Mesenchymal stem cell (in vitro differentiated cells and primary cell): ENCODE results near the gene WIPF3.

ENCODE experiments used
- DNase-seq: peaks from one replicate; pipeline ENCODE4 v3.0.0-alpha.2; 2013
- H2AFZ ChIP-seq: one replicate; pipeline ENCODE4 v1.6.1; 2013; ENCODE audit warnings: low read depth, mild to moderate bottlenecking, control low read depth, inconsistent platforms, low read length, moderate library complexity
- H2AK5ac ChIP-seq: 2 replicates; pipeline ENCODE4 v1.6.1; 2013; ENCODE audit warnings: low read length, moderate library complexity, mild to moderate bottlenecking, inconsistent platforms; ENCODE audit not compliant: severe bottlenecking
- H2BK120ac ChIP-seq: one replicate; pipeline ENCODE4 v1.6.1; 2013; ENCODE audit warnings: low read depth, mild to moderate bottlenecking, inconsistent platforms, low read length, moderate library complexity
- H2BK12ac ChIP-seq, 2 experiments: one replicate each; pipeline ENCODE4 v1.6.1; 2013; ENCODE audit warnings: inconsistent platforms in 2 of 2, low read length in 2 of 2, mild to moderate bottlenecking in 2 of 2, moderate library complexity in 2 of 2, control low read depth in 1 of 2
- H2BK15ac ChIP-seq: one replicate; pipeline ENCODE4 v1.6.1; 2013; ENCODE audit warnings: mild to moderate bottlenecking, low read depth, inconsistent platforms; ENCODE audit not compliant: poor library complexity, severe bottlenecking
- H2BK5ac ChIP-seq: 2 replicates; pipeline ENCODE4 v1.6.1; 2013; ENCODE audit warnings: low read depth, mild to moderate bottlenecking, low read length, control low read depth, inconsistent platforms; ENCODE audit not compliant: poor library complexity, severe bottlenecking
- H3K14ac ChIP-seq, 2 experiments: one replicate each; pipeline ENCODE4 v1.6.1; 2013; ENCODE audit warnings: inconsistent platforms in 2 of 2, low read length in 2 of 2, control low read depth in 1 of 2, mild to moderate bottlenecking in 1 of 2, moderate library complexity in 1 of 2
- H3K18ac ChIP-seq, 2 experiments: one replicate each; pipeline ENCODE4 v1.6.1; 2013; ENCODE audit warnings: inconsistent platforms in 2 of 2, low read length in 2 of 2, control low read depth in 1 of 2, low read depth in 1 of 2, mild to moderate bottlenecking in 1 of 2
- H3K23ac ChIP-seq, 2 experiments: one replicate each; pipeline ENCODE4 v1.6.1; 2013; ENCODE audit warnings: inconsistent platforms in 2 of 2, low read length in 2 of 2, mild to moderate bottlenecking in 2 of 2, moderate library complexity in 2 of 2, control low read depth in 1 of 2
- H3K27ac ChIP-seq: 2 replicates; pipeline ENCODE4 v1.5.1; 2013; ENCODE audit warnings: mild to moderate bottlenecking, moderate library complexity, low read length, control low read depth, inconsistent platforms; ENCODE audit not compliant: poor library complexity, severe bottlenecking
- H3K27me3 ChIP-seq, 2 experiments: 2 replicates each; pipeline versions ENCODE4 v1.6.1 to v1.7.0; 2013; ENCODE audit warnings: low read length in 2 of 2, mild to moderate bottlenecking in 2 of 2, moderate library complexity in 2 of 2, control low read depth in 1 of 2, inconsistent platforms in 1 of 2; ENCODE audit not compliant: control insufficient read depth in 1 of 2, insufficient read depth in 1 of 2
- H3K36me3 ChIP-seq, 2 experiments: 2 replicates each; pipeline versions ENCODE4 v1.6.1 to v1.7.0; 2013; ENCODE audit warnings: low read length in 2 of 2, control low read depth in 1 of 2, inconsistent platforms in 1 of 2, low read depth in 1 of 2, mild to moderate bottlenecking in 1 of 2; ENCODE audit not compliant: insufficient read depth in 2 of 2, control insufficient read depth in 1 of 2
- H3K4ac ChIP-seq, 2 experiments: one replicate each; pipeline ENCODE4 v1.6.1; 2013; ENCODE audit warnings: inconsistent platforms in 2 of 2, low read length in 2 of 2, mild to moderate bottlenecking in 2 of 2, moderate library complexity in 2 of 2, control low read depth in 1 of 2, low read depth in 1 of 2
- H3K4me1 ChIP-seq: 2 replicates; pipeline ENCODE4 v1.6.1; 2013; ENCODE audit warnings: low read depth, low read length, control low read depth; ENCODE audit not compliant: control insufficient read depth, insufficient read depth
- H3K4me2 ChIP-seq: 2 replicates; pipeline ENCODE4 v1.6.1; 2013; ENCODE audit warnings: low read length, mild to moderate bottlenecking, inconsistent platforms; ENCODE audit not compliant: poor library complexity, severe bottlenecking
- H3K4me3 ChIP-seq, 2 experiments: 2 replicates each; pipeline versions ENCODE4 v1.5.1 to v1.7.0; 2013; ENCODE audit warnings: low read length in 2 of 2, mild to moderate bottlenecking in 2 of 2, control low read depth in 1 of 2, low read depth in 1 of 2; ENCODE audit not compliant: insufficient read depth in 1 of 2
- H3K79me1 ChIP-seq: replicated peaks from 2 replicates; pipeline ENCODE4 v1.6.1; 2013; ENCODE audit warnings: mild to moderate bottlenecking, control low read depth, low read length, inconsistent platforms; ENCODE audit not compliant: poor library complexity, severe bottlenecking
- H3K9ac ChIP-seq: 2 replicates; pipeline ENCODE4 v1.7.0; 2013; ENCODE audit warnings: mild to moderate bottlenecking, low read length, moderate library complexity
- H3K9me3 ChIP-seq: 2 replicates; pipeline ENCODE4 v1.7.0; 2013; ENCODE audit warnings: mild to moderate bottlenecking, low read length; ENCODE audit not compliant: control insufficient read depth
- H4K8ac ChIP-seq: one replicate; pipeline ENCODE4 v1.6.1; 2013; ENCODE audit warnings: inconsistent platforms, mild to moderate bottlenecking, low read length, moderate library complexity
- H4K91ac ChIP-seq: one replicate; pipeline ENCODE4 v1.6.1; 2013; ENCODE audit warnings: mild to moderate bottlenecking, low read length, inconsistent platforms
- WGBS: methylation state at CpG from one replicate; pipeline ENCODE4 v1.1.7; 2013; ENCODE audit warnings: mixed read lengths; 5-methylcytosine and 5-hydroxymethylcytosine counted together

The WIPF3 gene

DNA sequence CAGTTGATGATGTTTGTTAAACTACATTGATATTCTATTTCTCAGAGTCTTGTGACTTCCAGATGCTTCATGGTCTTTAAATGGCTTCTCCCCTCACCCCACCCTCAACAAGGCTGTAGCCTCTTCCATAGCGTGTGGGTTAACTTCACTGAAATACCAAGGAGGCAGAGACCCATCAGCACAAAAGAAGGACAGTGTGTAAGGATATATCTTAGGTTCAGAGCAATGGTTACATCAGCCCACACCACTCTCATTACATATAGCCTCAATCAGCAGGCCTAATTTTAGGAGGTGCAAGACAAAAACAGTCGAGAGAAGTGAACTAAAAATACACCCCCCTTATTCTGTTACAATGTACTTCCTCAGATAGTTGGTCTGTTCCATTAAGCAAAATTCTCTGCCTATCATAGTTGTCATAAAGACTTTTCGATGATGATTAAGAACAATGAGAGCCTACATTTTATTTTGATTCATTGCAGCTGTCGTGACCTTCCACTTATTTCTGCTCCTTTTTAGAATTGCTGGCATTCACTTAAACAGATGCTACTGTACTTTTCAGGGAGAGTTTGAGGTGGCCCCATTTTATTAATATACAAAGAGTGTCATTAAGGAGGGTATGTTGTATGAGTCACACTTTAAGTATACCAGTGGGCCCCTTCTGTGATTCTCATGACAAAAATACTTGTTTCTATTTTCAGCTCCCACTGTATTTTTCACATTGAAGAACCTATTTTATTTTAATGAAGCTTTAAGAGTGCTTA is 52.1 kb downstream of the WIPF3 start:
- Histone ChIP-seq H3K27me3 (peaks cover 6 to 18% of the 10 kb centered on the region in 2 experiments), H3K9me3 (no peaks in the 10 kb centered on the region), H3K18ac (no peak overlapping the region), H3K14ac (no peak overlapping the region), H2BK5ac (no peak overlapping the region), H3K79me1 (no peaks in the 10 kb centered on the region), H2BK120ac (no peak overlapping the region), H3K27ac (no peak overlapping the region), H2AK5ac (no peak overlapping the region), H3K36me3 (no peaks in the 10 kb centered on the region), H2BK15ac (no peak overlapping the region), H3K9ac (no peak overlapping the region), H4K91ac (no peak overlapping the region), H3K23ac (no peak overlapping the region), H3K4ac (no peak overlapping the region), H3K4me1 (no peaks in the 10 kb centered on the region), H2AFZ (no peak overlapping the region), H2BK12ac (no peak overlapping the region), H4K8ac (no peak overlapping the region), H3K4me2 (no peak overlapping the region), H3K4me3 (no peak overlapping the region)
- WGBS: 85% methylated on average over 1 of the region's 4 CpGs
- peak; percentile 18 for DNase-seq

DNA sequence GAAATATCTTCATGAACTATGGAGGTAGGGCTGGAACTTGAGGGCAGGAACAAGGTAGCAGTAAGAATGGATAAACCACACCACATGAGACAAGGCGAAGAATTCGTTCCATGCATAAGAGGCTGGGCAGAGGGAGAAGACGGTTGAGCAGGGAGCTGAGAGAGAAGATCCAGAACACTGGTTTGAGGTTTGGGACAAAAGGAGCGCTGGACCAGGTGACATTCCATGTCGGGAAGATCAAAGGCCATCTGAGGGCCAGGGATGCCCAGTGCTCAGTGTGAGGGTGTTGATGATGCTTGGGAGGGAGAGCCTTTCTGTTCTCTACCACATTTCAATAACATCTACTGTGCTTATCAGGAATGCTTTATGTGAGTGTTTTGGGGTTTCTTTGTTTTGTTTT is 52.8 kb downstream of the WIPF3 start:
- H3K4me3 ChIP-seq: no peak overlapping the region

GRCh38 chr7:29859524-29860185 is 53.3 kb downstream of the WIPF3 start:
- 92% methylated on average over 4 of the region's 4 CpGs for WGBS

More for the DNA sequence above, 52.8 kb downstream of the WIPF3 start:
- Histone ChIP-seq H2BK12ac (no peak overlapping the region), H2AFZ (no peak overlapping the region), H4K8ac (no peak overlapping the region), H3K9me3 (no peaks in the 10 kb centered on the region), H3K27me3 (peaks cover 0 to 11% of the 10 kb centered on the region in 2 experiments), H3K79me1 (no peaks in the 10 kb centered on the region), H2BK15ac (no peak overlapping the region), H3K18ac (no peak overlapping the region), H4K91ac (no peak overlapping the region), H3K14ac (no peak overlapping the region), H2BK120ac (no peak overlapping the region), H3K4ac (no peak overlapping the region), H3K4me2 (no peak overlapping the region), H2AK5ac (no peak overlapping the region), H2BK5ac (no peak overlapping the region), H3K9ac (no peak overlapping the region), H3K23ac (no peak overlapping the region), H3K36me3 (no peaks in the 10 kb centered on the region), H3K4me1 (no peaks in the 10 kb centered on the region), H3K27ac (no peak overlapping the region)
- 97% methylated on average over 5 of the region's 5 CpGs for WGBS
- no peak for DNase-seq

DNA sequence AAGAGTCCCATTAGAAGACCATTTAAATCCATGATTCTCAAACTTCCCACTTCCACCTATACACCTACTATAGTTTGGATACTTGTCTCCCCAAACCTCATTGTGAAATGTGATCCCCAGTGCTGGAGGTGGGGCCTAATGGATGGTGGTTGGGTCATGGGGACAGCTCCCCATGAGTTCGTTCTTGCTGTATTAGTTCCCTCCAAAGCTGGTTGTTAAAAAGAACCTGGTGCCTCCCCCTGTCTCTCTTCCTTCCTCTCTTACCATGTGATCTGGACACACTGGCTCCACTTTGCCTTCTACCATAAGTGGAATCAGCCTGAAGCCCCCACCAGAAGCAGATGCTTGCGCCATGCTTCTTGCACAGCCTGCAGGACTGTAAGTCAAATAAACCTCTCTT is 53.9 kb downstream of the WIPF3 start:
- H2BK120ac ChIP-seq: no peak overlapping the region
- H3K79me1 ChIP-seq: no peaks in the 10 kb centered on the region
- H3K4ac ChIP-seq: no peak overlapping the region
- H2AK5ac ChIP-seq: no peak overlapping the region
- no peak overlapping the region for H2BK12ac ChIP-seq
- no peak overlapping the region for H3K4me3 ChIP-seq
- peaks cover 0 to 4% of the 10 kb centered on the region in 2 experiments for H3K27me3 ChIP-seq
- no peak overlapping the region for H2BK15ac ChIP-seq
- no peak overlapping the region for H3K27ac ChIP-seq
- no peaks in the 10 kb centered on the region for H3K4me1 ChIP-seq
- H3K9ac ChIP-seq: no peak overlapping the region
- no peaks in the 10 kb centered on the region for H3K9me3 ChIP-seq
- no peak overlapping the region for H2BK5ac ChIP-seq
- H3K23ac ChIP-seq: no peak overlapping the region
- no peak overlapping the region for H3K18ac ChIP-seq
- H4K91ac ChIP-seq: no peak overlapping the region
- H2AFZ ChIP-seq: no peak overlapping the region
- H3K4me2 ChIP-seq: no peak overlapping the region
- no peak overlapping the region for H4K8ac ChIP-seq
- no peaks in the 10 kb centered on the region for H3K36me3 ChIP-seq
- 88% methylated on average over 2 of the region's 2 CpGs for WGBS
- DNase-seq: no peak
- no peak overlapping the region for H3K14ac ChIP-seq

More at GRCh38 chr7:29859524-29860185, 53.3 kb downstream of the WIPF3 start:
- no peak overlapping the region for H2BK120ac ChIP-seq
- H3K4ac ChIP-seq: no peak overlapping the region
- peaks cover 0 to 9% of the 10 kb centered on the region in 2 experiments for H3K27me3 ChIP-seq
- H2AK5ac ChIP-seq: no peak overlapping the region
- no peak overlapping the region for H3K4me2 ChIP-seq
- no peak overlapping the region for H3K9ac ChIP-seq
- H3K36me3 ChIP-seq: no peaks in the 10 kb centered on the region
- H3K79me1 ChIP-seq: no peaks in the 10 kb centered on the region
- no peak overlapping the region for H4K91ac ChIP-seq
- H3K4me1 ChIP-seq: no peaks in the 10 kb centered on the region
- no peak overlapping the region for H3K23ac ChIP-seq
- no peak overlapping the region for H4K8ac ChIP-seq
- no peak overlapping the region for H3K4me3 ChIP-seq
- no peak overlapping the region for H3K27ac ChIP-seq
- H2BK15ac ChIP-seq: no peak overlapping the region
- no peak overlapping the region for H2BK5ac ChIP-seq
- no peak overlapping the region for H3K18ac ChIP-seq
- no peak overlapping the region for H3K14ac ChIP-seq
- H2BK12ac ChIP-seq: no peak overlapping the region
- H3K9me3 ChIP-seq: no peaks in the 10 kb centered on the region
- no peak overlapping the region for H2AFZ ChIP-seq
- DNase-seq: no peak
